K562 (cell line): ENCODE results near the gene NEK1. TPM values are rescaled to one million over a fixed set of nuclear protein-coding genes. Genes with fewer than 3 reads are reported as not detected.

Experiments
- ELF4 ChIP-seq: fragments of 450-650 bp; formaldehyde crosslinking; IDR thresholded peaks from 2 replicates; pipeline ENCODE4 v1.4.0; 2022; ENCODE audit warnings: missing genetic modification characterization
- EZH2 ChIP-seq: IDR thresholded peaks from 2 replicates; pipeline ENCODE4 v1.6.1; 2012; ENCODE audit warnings: low read depth, mild to moderate bottlenecking, inconsistent platforms, low read length, borderline replicate concordance
- GTF3C2 ChIP-seq: IDR thresholded peaks from 3 replicates; pipeline ENCODE4 v1.6.1; 2011; ENCODE audit warnings: borderline replicate concordance, mild to moderate bottlenecking, moderate library complexity; ENCODE audit not compliant: insufficient read length; ENCODE audit errors: extremely low read depth
- HDAC3 ChIP-seq: fragments of 450-650 bp; IDR thresholded peaks from 2 replicates; pipeline ENCODE4 v1.6.1; 2018; ENCODE audit warnings: borderline replicate concordance, mild to moderate bottlenecking, moderate library complexity; ENCODE audit not compliant: partially characterized antibody
- HMGN3 ChIP-seq: IDR thresholded peaks from 2 replicates; pipeline ENCODE4 v1.6.1; 2011; ENCODE audit warnings: borderline replicate concordance, low read depth, mild to moderate bottlenecking, mixed read lengths, low read length; ENCODE audit not compliant: insufficient read length; ENCODE audit errors: extremely low read depth
- MTA3 ChIP-seq: fragments of 450-650 bp; formaldehyde crosslinking; IDR thresholded peaks from 2 replicates; pipeline ENCODE4 v1.6.1; 2017; ENCODE audit warnings: mild to moderate bottlenecking, borderline replicate concordance
- RBM22 ChIP-seq: fragments of 200-400 bp; formaldehyde crosslinking; IDR thresholded peaks from 2 replicates; pipeline ENCODE4 v1.6.1; 2018; ENCODE audit warnings: low read length, low read depth; ENCODE audit not compliant: poor library complexity, severe bottlenecking
- SMARCA4 ChIP-seq: fragments of 450-650 bp; IDR thresholded peaks from 2 replicates; pipeline ENCODE4 v1.6.1; 2016
- STAG1 ChIP-seq: sonication (generic); formaldehyde crosslinking; IDR thresholded peaks from 2 replicates; pipeline ENCODE4 v1.5.0; 2020; ENCODE audit warnings: missing genetic modification reagents, borderline replicate concordance
- STAT5B ChIP-seq: fragments of 250-450 bp; sonication (Bioruptor Pico); IDR thresholded peaks from 2 replicates; pipeline ENCODE4 v1.8.0; 2021; ENCODE audit warnings: mild to moderate bottlenecking, inconsistent platforms
- VEZF1 ChIP-seq: fragments of 200-800 bp; sonication (Bioruptor generic); IDR thresholded peaks from 2 replicates; pipeline ENCODE4 v1.6.1; 2017; ENCODE audit warnings: missing genetic modification characterization, missing compliant biosample characterization
- ZNF12 ChIP-seq: sonication (generic); formaldehyde crosslinking; IDR thresholded peaks from 2 replicates; pipeline ENCODE4 v1.4.0; 2020; ENCODE audit warnings: mild to moderate bottlenecking, missing genetic modification reagents
- ZNF561 ChIP-seq: fragments of 450-650 bp; formaldehyde crosslinking; conservative IDR thresholded peaks from 2 replicates; pipeline ENCODE4 v1.4.0; 2020; ENCODE audit warnings: mild to moderate bottlenecking, moderate library complexity
- polyA plus RNA-seq, 8 experiments: library from polyadenylated mRNA; depleted of rRNA in 4 of 8; stranded (reverse) in 5 of 8; unstranded in 3 of 8; fragments of >200 nt; fragmentation: Nextera tagmentation in 2 of 8; fragmentation: Illumina TruSeq in 1 of 8; extraction: Ambion mirVana in 2 of 8; extraction: Trizol in 1 of 8; gene quantifications; 2 replicates each; pipeline versions ENCODE4 v1.2.1 to v1.2.3, GENCODE V29; 2011 to 2014; ENCODE audit warnings: inconsistent platforms in 1 of 8, missing spikeins in 1 of 8
- total RNA-seq, 7 experiments: library from RNA; depleted of rRNA in 6 of 7; stranded (reverse); fragments of >200 nt in 6 of 7; fragmentation: Illumina TruSeq in 2 of 7; extraction: Trizol in 2 of 7; gene quantifications; 2 replicates each; pipeline versions ENCODE4 v1.2.1 to v1.2.3, GENCODE V29; 2011 to 2021; ENCODE audit warnings: low replicate concordance in 1 of 7
- TF ChIP-seq, protein P1 (sequence below): fragments of 450-650 bp; IDR thresholded peaks from 2 replicates; pipeline ENCODE4 v1.6.1; 2016; ENCODE audit warnings: low read depth, mild to moderate bottlenecking, moderate library complexity
- TF ChIP-seq, protein P2 (sequence below), 2 experiments: fragments of 200-800 bp in 1 of 2; sonication (Bioruptor generic) in 1 of 2; sonication (generic) in 1 of 2; formaldehyde crosslinking in 1 of 2; IDR thresholded peaks in 1 of 2; conservative IDR thresholded peaks in 1 of 2; 2 replicates each; pipeline versions ENCODE4 v1.5.0 to v1.6.1; 2016 to 2020; ENCODE audit warnings: missing compliant biosample characterization in 1 of 2, missing genetic modification characterization in 1 of 2, missing genetic modification reagents in 1 of 2

NEK1 gene
- total and polyA plus RNA-seq, 9 of the 15 experiments (the other 6 are each of a cell fraction or from before 2014, with no cell fraction given), result 6.2 to 15.7 (median 10.3) TPM

- TF ChIP-seq, protein P1, sequence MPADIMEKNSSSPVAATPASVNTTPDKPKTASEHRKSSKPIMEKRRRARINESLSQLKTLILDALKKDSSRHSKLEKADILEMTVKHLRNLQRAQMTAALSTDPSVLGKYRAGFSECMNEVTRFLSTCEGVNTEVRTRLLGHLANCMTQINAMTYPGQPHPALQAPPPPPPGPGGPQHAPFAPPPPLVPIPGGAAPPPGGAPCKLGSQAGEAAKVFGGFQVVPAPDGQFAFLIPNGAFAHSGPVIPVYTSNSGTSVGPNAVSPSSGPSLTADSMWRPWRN, result no peak
- TF ChIP-seq ZNF12, result no peak
- TF ChIP-seq, protein P2, sequence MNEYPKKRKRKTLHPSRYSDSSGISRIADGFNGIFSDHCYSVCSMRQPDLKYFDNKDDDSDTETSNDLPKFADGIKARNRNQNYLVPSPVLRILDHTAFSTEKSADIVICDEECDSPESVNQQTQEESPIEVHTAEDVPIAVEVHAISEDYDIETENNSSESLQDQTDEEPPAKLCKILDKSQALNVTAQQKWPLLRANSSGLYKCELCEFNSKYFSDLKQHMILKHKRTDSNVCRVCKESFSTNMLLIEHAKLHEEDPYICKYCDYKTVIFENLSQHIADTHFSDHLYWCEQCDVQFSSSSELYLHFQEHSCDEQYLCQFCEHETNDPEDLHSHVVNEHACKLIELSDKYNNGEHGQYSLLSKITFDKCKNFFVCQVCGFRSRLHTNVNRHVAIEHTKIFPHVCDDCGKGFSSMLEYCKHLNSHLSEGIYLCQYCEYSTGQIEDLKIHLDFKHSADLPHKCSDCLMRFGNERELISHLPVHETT (CRISPR knock-in tag; conservative IDR thresholded peaks at IDR 0.05 in 1 of 2, IDR thresholded peaks at IDR 0.05 in 1 of 2), result no peak
- 0 out of 2 replicates have a peak, but pooled peaks have one; percentile 10 for TF ChIP-seq SMARCA4
- TF ChIP-seq HMGN3, result no peak
- no peak for TF ChIP-seq EZH2
- TF ChIP-seq VEZF1 (CRISPR knock-in tag), result 0 out of 2 replicates have a peak, but pooled peaks have one; percentile 30
- no peak for TF ChIP-seq MTA3
- TF ChIP-seq STAT5B (CRISPR knock-in tag), result no peak
- TF ChIP-seq ELF4, result no peak
- peak; percentile 8 for TF ChIP-seq HDAC3
- TF ChIP-seq GTF3C2, result no peak
- TF ChIP-seq ZNF561 (CRISPR knock-in tag), result no peak
- TF ChIP-seq STAG1 (CRISPR knock-in tag), result no peak
- TF ChIP-seq RBM22, result no peak
Measured at GRCh38 chr4:169650227-169650936, 38.0 kb upstream of the NEK1 start (continued).
